HuH-7 (cell line): ENCODE measurements around the gene ZNF324B.
"Not testable (repeated sequence)": the region's sequence is repeated elsewhere in the genome, so short reads cannot be mapped to it uniquely, and the experiment has no call there.

Source experiments
- DNase-seq: peaks from one replicate; pipeline ENCODE4 v3.0.0; 2011; ENCODE audit warnings: low spot score

The ZNF324B gene

GRCh38 chr19:58455306-58455705, 3.9 kb downstream of the ZNF324B start:
- no peak for DNase-seq

- no peak for DNase-seq
These were observed 4.7 kb downstream of the ZNF324B start for GRCh38 chr19:58456111-58456510.

GRCh38 chr19:58460039-58460438, 8.6 kb downstream of the ZNF324B start:
- no peak for DNase-seq

GRCh38 chr19:58466089-58466759, 14.8 kb downstream of the ZNF324B start:
- DNase-seq, result no peak

GRCh38 chr19:58466760-58467589, 15.6 kb downstream of the ZNF324B start, which contains the start of gene ZNF324:
ZNF324 (plus strand) TSS chr19:58467080; CDS start chr19:58469186, 2,106 bp downstream.
- DNase-seq, result peak; percentile 96

GRCh38 chr19:58468216-58468839, 16.9 kb downstream of the ZNF324B start:
- DNase-seq, result no peak

- DNase-seq, result no peak
These were observed 18.0 kb downstream of the ZNF324B start for GRCh38 chr19:58469241-58470013.

- DNase-seq, result not testable (repeated sequence)
These were observed 19.6 kb downstream of the ZNF324B start for GRCh38 chr19:58470837-58471543.

- DNase-seq, result no peak
These were observed 20.3 kb downstream of the ZNF324B start for GRCh38 chr19:58471736-58472135.

GRCh38 chr19:58473775-58474174, 22.4 kb downstream of the ZNF324B start:
- no peak for DNase-seq

- DNase-seq, result no peak
These were observed 23.0 kb downstream of the ZNF324B start for GRCh38 chr19:58474291-58474996.

GRCh38 chr19:58474997-58475713, 23.7 kb downstream of the ZNF324B start:
- no peak for DNase-seq

GRCh38 chr19:58475714-58476497, 24.5 kb downstream of the ZNF324B start, which contains the start of gene ZNF446:
ZNF446 (plus strand) TSS chr19:58476352; CDS start chr19:58477219, 867 bp downstream.
- peak; percentile 95 for DNase-seq

GRCh38 chr19:58476498-58477015, 25.1 kb downstream of the ZNF324B start:
- no peak for DNase-seq

GRCh38 chr19:58477130-58477529, 25.7 kb downstream of the ZNF324B start:
- no peak for DNase-seq

- DNase-seq, result no peak
These were observed 26.4 kb downstream of the ZNF324B start for GRCh38 chr19:58477871-58478270.

GRCh38 chr19:58479303-58479702, 27.9 kb downstream of the ZNF324B start:
- no peak for DNase-seq

GRCh38 chr19:58479736-58480480, 28.5 kb downstream of the ZNF324B start:
- no peak for DNase-seq
